Measurements from ENCODE around the gene MEIKIN.

Gene MEIKIN

GRCh38 chr5:131959136-131959535, 13.7 kb upstream of the MEIKIN start:
- Histone ChIP-seq H3K9me2 (replicated peaks; ENCODE audit: insufficient read depth, low read length) (no peaks in the 10 kb centered on the region), H3K9ac (ENCODE audit: low read length) (no peak overlapping the region), H3K4me1 (ENCODE audit: low read length) (no peaks in the 10 kb centered on the region), H3K27me3 (replicated peaks; ENCODE audit: insufficient read depth, low read length) (no peaks in the 10 kb centered on the region), H3K27ac (ENCODE audit: low read length) (no peak overlapping the region), H3K79me2 (ENCODE audit: low read length) (no peaks in the 10 kb centered on the region), H2AFZ (ENCODE audit: low read length) (no peak overlapping the region), H3K9me3 (replicated peaks; ENCODE audit: insufficient read depth, low read length) (no peaks in the 10 kb centered on the region), H4K20me1 (ENCODE audit: insufficient read depth, low read length) (no peaks in the 10 kb centered on the region), H3F3A (ENCODE audit: insufficient read depth, low read length) (no peaks in the 10 kb centered on the region), H3K36me3 (replicated peaks; ENCODE audit: insufficient read depth, low read length) (no peaks in the 10 kb centered on the region), H3K4me3 (ENCODE audit: low read length) (no peak overlapping the region), H3K4me2 (ENCODE audit: low read depth, low read length) (no peak overlapping the region)
- no peak for DNase-seq
- no peak for TF ChIP-seq EZH2 (optimal IDR thresholded peaks at IDR 0.05; ENCODE audit: low read depth, low read length)
- no peak for TF ChIP-seq EZH2phosphoT487 (IDR thresholded peaks at IDR 0.05; ENCODE audit: low read length)
- TF ChIP-seq CTCF (IDR thresholded peaks at IDR 0.05; ENCODE audit: low read length) = no peak

GRCh38 chr5:131957721-131958441, 12.4 kb upstream of the MEIKIN start:
- Histone ChIP-seq H3K79me2 (ENCODE audit: low read length) (no peaks in the 10 kb centered on the region), H3K27me3 (replicated peaks; ENCODE audit: insufficient read depth, low read length) (no peaks in the 10 kb centered on the region), H3K36me3 (replicated peaks; ENCODE audit: insufficient read depth, low read length) (no peaks in the 10 kb centered on the region), H3K27ac (ENCODE audit: low read length) (no peak overlapping the region), H3K4me1 (ENCODE audit: low read length) (no peaks in the 10 kb centered on the region), H4K20me1 (ENCODE audit: insufficient read depth, low read length) (no peaks in the 10 kb centered on the region), H3K9me3 (replicated peaks; ENCODE audit: insufficient read depth, low read length) (no peaks in the 10 kb centered on the region), H3F3A (ENCODE audit: insufficient read depth, low read length) (no peaks in the 10 kb centered on the region), H3K4me2 (ENCODE audit: low read depth, low read length) (no peak overlapping the region), H3K9ac (ENCODE audit: low read length) (no peak overlapping the region), H3K9me2 (replicated peaks; ENCODE audit: insufficient read depth, low read length) (no peaks in the 10 kb centered on the region), H3K4me3 (ENCODE audit: low read length) (no peak overlapping the region), H2AFZ (ENCODE audit: low read length) (no peak overlapping the region)
- DNase-seq = no peak
- TF ChIP-seq EZH2 (optimal IDR thresholded peaks at IDR 0.05; ENCODE audit: low read depth, low read length) = no peak

GRCh38 chr5:131953969-131954368, 8.5 kb upstream of the MEIKIN start:
- Histone ChIP-seq H3K9me2 (replicated peaks; ENCODE audit: insufficient read depth, low read length) (no peaks in the 10 kb centered on the region), H3K9ac (ENCODE audit: low read length) (no peak overlapping the region), H2AFZ (ENCODE audit: low read length) (no peak overlapping the region), H3K4me1 (ENCODE audit: low read length) (no peaks in the 10 kb centered on the region), H3K9me3 (replicated peaks; ENCODE audit: insufficient read depth, low read length) (no peaks in the 10 kb centered on the region), H3K36me3 (replicated peaks; ENCODE audit: insufficient read depth, low read length) (no peaks in the 10 kb centered on the region), H3K27me3 (replicated peaks; ENCODE audit: insufficient read depth, low read length) (no peaks in the 10 kb centered on the region), H3K4me3 (ENCODE audit: low read length) (no peak overlapping the region), H3K4me2 (ENCODE audit: low read depth, low read length) (no peak overlapping the region), H3F3A (ENCODE audit: insufficient read depth, low read length) (no peaks in the 10 kb centered on the region), H4K20me1 (ENCODE audit: insufficient read depth, low read length) (no peaks in the 10 kb centered on the region), H3K79me2 (ENCODE audit: low read length) (no peaks in the 10 kb centered on the region), H3K27ac (ENCODE audit: low read length) (no peak overlapping the region)
- DNase-seq = no peak
- TF ChIP-seq EZH2phosphoT487 (IDR thresholded peaks at IDR 0.05; ENCODE audit: low read length) (no peak), CTCF (IDR thresholded peaks at IDR 0.05; ENCODE audit: low read length) (no peak), EZH2 (optimal IDR thresholded peaks at IDR 0.05; ENCODE audit: low read depth, low read length) (no peak)

- DNase-seq = no peak
- Histone ChIP-seq H3K9me2 (replicated peaks; ENCODE audit: insufficient read depth, low read length) (no peaks in the 10 kb centered on the region), H3K79me2 (ENCODE audit: low read length) (no peaks in the 10 kb centered on the region), H3F3A (ENCODE audit: insufficient read depth, low read length) (no peaks in the 10 kb centered on the region), H3K36me3 (replicated peaks; ENCODE audit: insufficient read depth, low read length) (no peaks in the 10 kb centered on the region), H3K9me3 (replicated peaks; ENCODE audit: insufficient read depth, low read length) (no peaks in the 10 kb centered on the region), H3K4me3 (ENCODE audit: low read length) (no peak overlapping the region), H3K9ac (ENCODE audit: low read length) (no peak overlapping the region), H3K27me3 (replicated peaks; ENCODE audit: insufficient read depth, low read length) (no peaks in the 10 kb centered on the region), H3K27ac (ENCODE audit: low read length) (no peak overlapping the region), H2AFZ (ENCODE audit: low read length) (no peak overlapping the region), H3K4me1 (ENCODE audit: low read length) (no peaks in the 10 kb centered on the region), H4K20me1 (ENCODE audit: insufficient read depth, low read length) (no peaks in the 10 kb centered on the region), H3K4me2 (ENCODE audit: low read depth, low read length) (no peak overlapping the region)
- no peak for TF ChIP-seq EZH2phosphoT487 (IDR thresholded peaks at IDR 0.05; ENCODE audit: low read length)
- no peak for TF ChIP-seq EZH2 (optimal IDR thresholded peaks at IDR 0.05; ENCODE audit: low read depth, low read length)
- no peak for TF ChIP-seq CTCF (IDR thresholded peaks at IDR 0.05; ENCODE audit: low read length)
Measured at GRCh38 chr5:131952301-131952857, 6.9 kb upstream of the MEIKIN start.

All from MM.1S (cell line).